Gastroesophageal sphincter (tissue), 3 donors: ENCODE measurements around the gene POMT1.

Experiments
- CTCF ChIP-seq, 4 experiments: fragments of 200-600 bp in 2 of 4; fragments of 450-650 bp in 2 of 4; sonication (generic) in 1 of 4; IDR thresholded peaks; one replicate each; pipeline ENCODE4 v1.5.1; 2017 to 2019; ENCODE audit warnings: antibody characterized with exemption in 4 of 4, mild to moderate bottlenecking in 2 of 4, moderate library complexity in 2 of 4
- POLR2A ChIP-seq, 2 donors: fragments of 450-650 bp; IDR thresholded peaks; one replicate each; pipeline ENCODE4 v1.6.1; 2017; ENCODE audit warnings: antibody characterized with exemption in 2 of 2, mild to moderate bottlenecking in 2 of 2, moderate library complexity in 1 of 2
- POLR2AphosphoS5 ChIP-seq: sonication (generic); formaldehyde crosslinking; IDR thresholded peaks from one replicate; pipeline ENCODE4 v1.6.1; 2017; ENCODE audit warnings: antibody characterized with exemption

GRCh38 chr9:131469356-131469755 is 33.4 kb upstream of the POMT1 start:
- TF ChIP-seq POLR2AphosphoS5 (no peak), POLR2A (IDR thresholded peaks at IDR 0.05) (no peak), CTCF (IDR thresholded peaks at IDR 0.05) (no peak)
